ENCODE measurements around the gene VGLL4.

GRCh38 chr3:11635680-11636393, 7.9 kb downstream of the VGLL4 start:
- no peak for TF ChIP-seq EZH2 (IDR thresholded peaks at IDR 0.05; ENCODE audit: borderline replicate concordance, low read depth, low read length, poor library complexity, severe bottlenecking)
- no peak for TF ChIP-seq CTCF (conservative IDR thresholded peaks at IDR 0.05; ENCODE audit: low read depth, low read length)
